ENCODE results near the gene HMGB1. TPM values are rescaled to one million over a fixed set of nuclear protein-coding genes. Genes with fewer than 3 reads are reported as not detected.

The HMGB1 gene
- total and polyA plus RNA-seq, 2 of the 13 experiments (the other 11 are each of a cell fraction or from before 2014, with no cell fraction given), result 115 to 584 TPM

DNA sequence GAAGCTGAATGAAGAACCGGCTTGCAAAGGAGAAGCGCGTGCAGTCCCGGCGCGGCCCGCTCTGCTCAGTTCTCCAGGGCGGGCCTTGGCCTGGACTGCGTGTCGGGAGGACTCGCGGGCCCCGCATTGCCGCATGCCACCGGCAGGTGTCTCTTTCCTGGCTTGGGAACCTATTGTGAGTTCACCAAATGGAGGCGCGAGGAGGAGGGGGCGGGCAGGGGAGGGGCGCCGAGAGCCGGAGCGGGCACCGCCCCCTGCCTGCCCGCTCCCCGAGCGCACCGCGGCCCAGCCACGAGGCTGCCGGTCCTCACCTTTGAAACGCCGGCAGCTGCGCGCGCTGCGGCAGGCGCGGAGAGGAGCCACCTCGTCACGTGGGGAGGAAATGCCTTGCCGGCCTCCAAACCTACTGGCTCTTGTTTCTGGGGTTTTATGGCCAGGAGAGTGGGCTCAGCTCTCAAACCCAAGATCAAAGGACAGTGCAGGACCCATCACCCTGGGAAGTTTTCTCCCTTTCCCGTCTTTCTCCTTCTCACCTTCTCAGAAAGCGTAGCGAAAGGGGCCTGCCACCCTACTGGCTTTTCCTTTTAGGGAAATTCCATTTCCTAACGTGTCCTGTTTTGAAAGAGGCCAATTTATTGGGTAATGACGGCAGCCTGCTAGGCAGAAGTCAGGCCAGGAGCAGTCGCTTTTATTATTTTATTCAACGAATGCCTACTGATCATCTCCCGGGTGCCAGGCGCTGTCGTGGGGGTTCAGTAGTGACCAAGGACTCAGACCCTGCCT lies 57.2 kb downstream of the HMGB1 start (continued):
- TF ChIP-seq, protein P1, sequence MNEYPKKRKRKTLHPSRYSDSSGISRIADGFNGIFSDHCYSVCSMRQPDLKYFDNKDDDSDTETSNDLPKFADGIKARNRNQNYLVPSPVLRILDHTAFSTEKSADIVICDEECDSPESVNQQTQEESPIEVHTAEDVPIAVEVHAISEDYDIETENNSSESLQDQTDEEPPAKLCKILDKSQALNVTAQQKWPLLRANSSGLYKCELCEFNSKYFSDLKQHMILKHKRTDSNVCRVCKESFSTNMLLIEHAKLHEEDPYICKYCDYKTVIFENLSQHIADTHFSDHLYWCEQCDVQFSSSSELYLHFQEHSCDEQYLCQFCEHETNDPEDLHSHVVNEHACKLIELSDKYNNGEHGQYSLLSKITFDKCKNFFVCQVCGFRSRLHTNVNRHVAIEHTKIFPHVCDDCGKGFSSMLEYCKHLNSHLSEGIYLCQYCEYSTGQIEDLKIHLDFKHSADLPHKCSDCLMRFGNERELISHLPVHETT (CRISPR knock-in tag; conservative IDR thresholded peaks at IDR 0.05), result peak; percentile 48; the same call in 1 of the 2 replicates
- TF ChIP-seq ZNF598 (CRISPR knock-in tag; IDR thresholded peaks at IDR 0.05; ENCODE audit: borderline replicate concordance) (no peak; the same call in 1 of the 2 replicates), ZNF260 (CRISPR knock-in tag; IDR thresholded peaks at IDR 0.05; ENCODE audit: borderline replicate concordance, low read depth) (no peak), HOXD1 (CRISPR knock-in tag; IDR thresholded peaks at IDR 0.05) (peak; percentile 77), HOXA9 (CRISPR knock-in tag; IDR thresholded peaks at IDR 0.05; ENCODE audit: borderline replicate concordance) (no peak), TGIF2 (CRISPR knock-in tag; IDR thresholded peaks at IDR 0.05) (peak; percentile 86), ZNF383 (CRISPR knock-in tag; IDR thresholded peaks at IDR 0.05; ENCODE audit: borderline replicate concordance) (no peak), ZBTB7A (CRISPR knock-in tag; IDR thresholded peaks at IDR 0.05) (peak; percentile 52; the same call in 1 of the 2 replicates), ZMYM4 (CRISPR knock-in tag; IDR thresholded peaks at IDR 0.05) (peak; percentile 67; the same call in 1 of the 2 replicates), ZNF749 (CRISPR knock-in tag; IDR thresholded peaks at IDR 0.05; ENCODE audit: borderline replicate concordance) (0 out of 2 replicates have a peak, but pooled peaks have one; percentile 55), ZNF552 (CRISPR knock-in tag; IDR thresholded peaks at IDR 0.05; ENCODE audit: borderline replicate concordance) (0 out of 2 replicates have a peak, but pooled peaks have one; percentile 48), ZNF547 (CRISPR knock-in tag; IDR thresholded peaks at IDR 0.05) (peak; percentile 36; the same call in 1 of the 2 replicates), ZNF75D (CRISPR knock-in tag; IDR thresholded peaks at IDR 0.05; ENCODE audit: borderline replicate concordance) (0 out of 2 replicates have a peak, but pooled peaks have one; percentile 28), AKAP8 (CRISPR knock-in tag; IDR thresholded peaks at IDR 0.05) (no peak), PHB2 (IDR thresholded peaks at IDR 0.05; ENCODE audit: partially characterized antibody) (no peak)
- TF ChIP-seq, protein P2, sequence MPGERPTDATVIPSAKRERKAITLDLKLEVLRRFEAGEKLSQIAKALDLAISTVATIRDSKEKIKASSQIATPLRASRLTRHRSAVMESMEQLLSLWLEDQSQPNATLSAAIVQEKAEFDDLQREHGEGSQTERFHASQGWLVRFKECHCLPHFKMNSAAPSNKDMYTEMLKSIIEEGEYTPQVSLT (CRISPR knock-in tag; IDR thresholded peaks at IDR 0.05; ENCODE audit: borderline replicate concordance, low read depth), result 0 out of 2 replicates have a peak, but pooled peaks have one; percentile 55
- TF ChIP-seq, protein P3, sequence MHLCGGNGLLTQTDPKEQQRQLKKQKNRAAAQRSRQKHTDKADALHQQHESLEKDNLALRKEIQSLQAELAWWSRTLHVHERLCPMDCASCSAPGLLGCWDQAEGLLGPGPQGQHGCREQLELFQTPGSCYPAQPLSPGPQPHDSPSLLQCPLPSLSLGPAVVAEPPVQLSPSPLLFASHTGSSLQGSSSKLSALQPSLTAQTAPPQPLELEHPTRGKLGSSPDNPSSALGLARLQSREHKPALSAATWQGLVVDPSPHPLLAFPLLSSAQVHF (CRISPR knock-in tag; IDR thresholded peaks at IDR 0.05), result no peak
- TF ChIP-seq, protein P4, sequence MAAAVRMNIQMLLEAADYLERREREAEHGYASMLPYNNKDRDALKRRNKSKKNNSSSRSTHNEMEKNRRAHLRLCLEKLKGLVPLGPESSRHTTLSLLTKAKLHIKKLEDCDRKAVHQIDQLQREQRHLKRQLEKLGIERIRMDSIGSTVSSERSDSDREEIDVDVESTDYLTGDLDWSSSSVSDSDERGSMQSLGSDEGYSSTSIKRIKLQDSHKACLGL (CRISPR knock-in tag; IDR thresholded peaks at IDR 0.05), result peak; percentile 82; the same call in 1 of the 2 replicates
- TF ChIP-seq, protein P5, sequence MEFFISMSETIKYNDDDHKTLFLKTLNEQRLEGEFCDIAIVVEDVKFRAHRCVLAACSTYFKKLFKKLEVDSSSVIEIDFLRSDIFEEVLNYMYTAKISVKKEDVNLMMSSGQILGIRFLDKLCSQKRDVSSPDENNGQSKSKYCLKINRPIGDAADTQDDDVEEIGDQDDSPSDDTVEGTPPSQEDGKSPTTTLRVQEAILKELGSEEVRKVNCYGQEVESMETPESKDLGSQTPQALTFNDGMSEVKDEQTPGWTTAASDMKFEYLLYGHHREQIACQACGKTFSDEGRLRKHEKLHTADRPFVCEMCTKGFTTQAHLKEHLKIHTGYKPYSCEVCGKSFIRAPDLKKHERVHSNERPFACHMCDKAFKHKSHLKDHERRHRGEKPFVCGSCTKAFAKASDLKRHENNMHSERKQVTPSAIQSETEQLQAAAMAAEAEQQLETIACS (CRISPR knock-in tag; IDR thresholded peaks at IDR 0.05), result no peak
- TF ChIP-seq, protein P6, sequence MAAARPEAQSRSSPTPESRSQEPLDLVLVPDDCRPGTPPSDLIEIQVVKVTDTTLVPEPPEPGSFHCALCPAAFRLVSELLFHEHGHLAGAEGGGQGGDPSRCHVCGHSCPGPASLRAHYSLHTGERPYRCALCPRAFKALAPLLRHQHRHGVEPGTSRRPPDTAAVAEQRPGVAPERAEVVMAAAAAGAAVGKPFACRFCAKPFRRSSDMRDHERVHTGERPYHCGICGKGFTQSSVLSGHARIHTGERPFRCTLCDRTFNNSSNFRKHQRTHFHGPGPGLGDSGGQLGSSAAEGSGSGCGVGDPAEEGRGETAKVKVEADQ (CRISPR knock-in tag; IDR thresholded peaks at IDR 0.05; ENCODE audit: borderline replicate concordance), result peak; percentile 28; the same call in 1 of the 2 replicates
- TF ChIP-seq, protein P7, sequence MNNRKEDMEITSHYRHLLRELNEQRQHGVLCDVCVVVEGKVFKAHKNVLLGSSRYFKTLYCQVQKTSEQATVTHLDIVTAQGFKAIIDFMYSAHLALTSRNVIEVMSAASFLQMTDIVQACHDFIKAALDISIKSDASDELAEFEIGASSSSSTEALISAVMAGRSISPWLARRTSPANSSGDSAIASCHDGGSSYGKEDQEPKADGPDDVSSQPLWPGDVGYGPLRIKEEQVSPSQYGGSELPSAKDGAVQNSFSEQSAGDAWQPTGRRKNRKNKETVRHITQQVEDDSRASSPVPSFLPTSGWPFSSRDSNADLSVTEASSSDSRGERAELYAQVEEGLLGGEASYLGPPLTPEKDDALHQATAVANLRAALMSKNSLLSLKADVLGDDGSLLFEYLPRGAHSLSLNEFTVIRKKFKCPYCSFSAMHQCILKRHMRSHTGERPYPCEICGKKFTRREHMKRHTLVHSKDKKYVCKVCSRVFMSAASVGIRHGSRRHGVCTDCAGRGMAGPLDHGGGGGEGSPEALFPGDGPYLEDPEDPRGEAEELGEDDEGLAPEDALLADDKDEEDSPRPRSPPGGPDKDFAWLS (CRISPR knock-in tag; IDR thresholded peaks at IDR 0.05; ENCODE audit: borderline replicate concordance), result no peak

Measured in HepG2 (cell line).